ENCODE measurements around the gene PLA2R1. TPM values are rescaled to one million over a fixed set of nuclear protein-coding genes. Genes with fewer than 3 reads are reported as not detected.

PLA2R1 gene
- total and polyA plus RNA-seq, 2 of the 4 experiments (the other 2 are of a cell fraction) = 0.43 to 0.54 TPM

DNA sequence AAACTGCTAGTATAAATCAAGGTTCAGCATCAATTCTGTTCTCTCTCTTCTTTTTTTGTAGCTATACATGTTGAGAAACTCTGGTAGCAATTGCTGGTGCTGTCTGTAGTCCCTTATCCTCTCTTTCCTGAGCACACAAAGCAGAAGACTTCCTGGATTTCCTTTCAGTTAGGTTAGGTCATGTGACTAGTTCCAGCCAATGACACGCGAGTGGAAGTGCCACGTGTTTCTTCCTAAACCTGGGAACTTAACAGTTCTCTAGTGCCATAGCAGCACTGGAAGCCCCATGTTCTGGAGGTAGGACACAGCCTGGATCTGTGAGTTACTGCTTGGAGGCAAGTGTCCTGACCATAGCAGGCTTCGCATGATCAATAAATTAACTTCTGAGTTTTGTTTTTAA is 125.9 kb downstream of the PLA2R1 start:
- Histone ChIP-seq H3K56ac (ENCODE audit: extremely low read depth, insufficient read depth, low read length) (no peak overlapping the region), H3K18ac (ENCODE audit: low read depth, low read length) (no peak overlapping the region), H3K9me3 (ENCODE audit: control insufficient read depth, insufficient read depth, low read length) (no peaks in the 10 kb centered on the region), H3K9me1 (ENCODE audit: insufficient read depth, low read length) (no peaks in the 10 kb centered on the region; the same call in 1 of the 2 replicates), H4K20me1 (ENCODE audit: insufficient read depth, low read length) (no peaks in the 10 kb centered on the region), H4K8ac (ENCODE audit: low read depth in 2 of 2, low read length in 2 of 2) (no peak overlapping the region), H3K4me2 (ENCODE audit: low read depth, low read length) (no peak overlapping the region), H2BK20ac (ENCODE audit: low read depth, low read length) (no peak overlapping the region), H3K14ac (replicated peaks; ENCODE audit: low read depth, low read length) (no peak overlapping the region), H3K4ac (ENCODE audit: low read depth, low read length) (no peak overlapping the region), H3K4me3 (ENCODE audit: insufficient read depth, low read depth, low read length) (no peak overlapping the region), H3K4me1 (ENCODE audit: control insufficient read depth, insufficient read depth, low read length) (no peaks in the 10 kb centered on the region; the same call in 1 of the 2 replicates), H3K27me3 (ENCODE audit: control insufficient read depth, insufficient read depth, low read length) (peaks cover 6% of the 10 kb centered on the region; the same call in 1 of the 2 replicates), H3K23ac (ENCODE audit: low read depth, low read length) (no peak overlapping the region), H3K9ac (ENCODE audit: low read depth, low read length) (no peak overlapping the region), H4K5ac (ENCODE audit: low read depth, low read length) (no peak overlapping the region), H4K91ac (ENCODE audit: insufficient read depth, low read depth, low read length) (no peak overlapping the region), H2AK9ac (replicated peaks; ENCODE audit: low read depth, low read length, poor library complexity) (no peak overlapping the region), H3K79me1 (ENCODE audit: low read depth in 1 of 2, low read length in 2 of 2) (no peaks in the 10 kb centered on the region), H2AK5ac (ENCODE audit: low read depth, low read length) (no peak overlapping the region), H3K36me3 (ENCODE audit: control insufficient read depth, insufficient read depth, low read length) (no peaks in the 10 kb centered on the region), H2BK15ac (ENCODE audit: low read depth, low read length) (no peak overlapping the region), H2AFZ (replicated peaks; ENCODE audit: low read length, poor library complexity) (peak overlapping the region; percentile 37), H2BK120ac (ENCODE audit: low read depth, low read length) (no peak overlapping the region), H2BK5ac (ENCODE audit: low read depth, low read length, poor library complexity, severe bottlenecking) (no peak overlapping the region), H3K27ac (ENCODE audit: insufficient read depth, low read length) (no peak overlapping the region)
- ATAC-seq (ENCODE audit: low read depth) (no peak), DNase-seq (no peak)
- WGBS, 2 experiments (ENCODE audit: extremely low coverage in 2 of 2, insufficient read length in 1 of 2) = 81% methylated on average over 3 of the region's 4 CpGs; no CpG with 5 or more reads in 1 of the 2 experiments
- dilution Hi-C loops (cut with HindIII; ENCODE audit: low sequenced_read_pairs, unreplicated experiment) = no loop called here
- in situ Hi-C loops (cut with MboI; ENCODE audit: low sequenced_read_pairs) = no loop called here
- intact Hi-C loops (cut with micrococcal nuclease) = no loop called here
- no peak for TF ChIP-seq RFX5 (IDR thresholded peaks at IDR 0.05; ENCODE audit: low read depth, low read length)
- peak; percentile 64 for TF ChIP-seq USF2 (IDR thresholded peaks at IDR 0.05; ENCODE audit: low read depth, low read length)
- BruUV-seq (replicated peaks) = no TSS peak
- POLR2A ChIA-PET (ENCODE audit: unreplicated experiment) = no interaction called here
- CTCF ChIA-PET = no interaction called here
